ENCODE results near the gene BLVRA. TPM values are rescaled to one million over a fixed set of nuclear protein-coding genes. Genes with fewer than 3 reads are reported as not detected.
A peak's percentile ranks its signal among the peaks of the same experiment; 100 is the strongest.

The BLVRA gene
- total RNA-seq, 4 donors from 2014 or later = 25.4 to 38.9 (median 32.1) TPM

DNA sequence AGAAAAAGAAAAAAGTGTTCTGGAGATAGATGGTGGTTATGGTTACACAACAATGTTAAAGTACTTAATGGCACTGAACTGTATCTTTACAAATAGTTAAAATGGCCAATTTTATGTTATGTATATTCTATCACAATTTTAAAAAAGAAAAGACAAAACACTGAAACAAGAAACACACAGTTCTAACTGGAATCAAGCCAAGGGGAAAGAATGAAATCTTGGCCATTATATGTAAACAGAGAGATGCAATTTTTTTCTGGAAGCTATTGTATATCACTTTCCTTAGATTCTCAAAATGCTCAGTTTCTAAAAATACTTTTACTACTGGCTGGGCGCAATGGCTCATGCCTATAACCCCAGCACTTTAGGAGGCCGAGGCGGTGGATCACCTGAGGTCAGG, 33.2 kb upstream of the BLVRA start:
- no peak overlapping the region for H3K4me3 ChIP-seq (ENCODE audit: low read depth, poor library complexity, severe bottlenecking)
- 93% methylated on average over 3 of the region's 3 CpGs for WGBS, 2 donors
- no peak for DNase-seq (ENCODE audit: low spot score in 2 of 2)
- intact Hi-C loops (cut with DNase I; ENCODE audit: low total_unique reads) = no loop called here
- no peak for TF ChIP-seq POLR2A (IDR thresholded peaks at IDR 0.05)
- TF ChIP-seq CTCF (IDR thresholded peaks at IDR 0.05) = no peak

DNA sequence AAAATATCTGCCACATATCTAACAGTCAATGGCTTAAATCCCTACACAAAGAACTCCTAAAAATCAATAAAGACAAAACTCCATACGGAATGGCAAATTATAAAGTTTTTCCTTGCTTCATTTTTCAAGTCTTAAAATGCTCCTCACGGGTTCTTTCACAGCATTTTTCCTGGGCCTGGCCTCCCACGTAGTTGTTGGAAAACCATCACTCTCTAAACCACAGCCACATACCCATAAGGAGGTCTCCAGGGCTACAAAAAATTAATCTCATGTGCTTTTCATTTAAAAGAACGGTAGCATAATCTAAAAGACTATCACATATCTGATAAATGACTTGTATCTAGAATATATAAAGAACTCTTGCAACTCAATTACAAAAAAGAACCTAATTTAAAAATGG, 32.0 kb upstream of the BLVRA start:
- TF ChIP-seq CTCF (IDR thresholded peaks at IDR 0.05) (no peak), POLR2A (IDR thresholded peaks at IDR 0.05) (no peak)
- H3K4me3 ChIP-seq (ENCODE audit: low read depth, poor library complexity, severe bottlenecking) = no peak overlapping the region
- no peak for DNase-seq (ENCODE audit: low spot score in 2 of 2)
- intact Hi-C loops (cut with DNase I; ENCODE audit: low total_unique reads) = no loop called here
- WGBS, 2 donors = 55 to 65% methylated on average over 4 of the region's 4 CpGs

DNA sequence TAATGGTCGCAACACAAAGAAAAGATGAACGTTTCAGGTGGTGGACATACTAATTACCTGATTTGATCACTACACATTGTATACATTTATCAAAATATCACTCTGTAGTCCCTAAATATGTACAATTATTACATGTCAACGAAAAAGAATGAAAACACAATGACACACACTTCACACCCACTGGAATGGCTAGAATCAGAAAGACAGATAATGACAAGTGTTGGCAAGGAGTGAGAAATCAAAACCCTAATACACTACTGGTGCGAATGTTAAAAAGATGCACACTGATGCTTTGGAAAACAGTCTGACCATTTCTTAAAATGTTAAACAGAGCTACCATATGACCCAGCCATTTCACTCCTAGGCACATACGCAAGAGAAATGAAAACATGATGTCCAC, 31.5 kb upstream of the BLVRA start:
- TF ChIP-seq CTCF (IDR thresholded peaks at IDR 0.05) (no peak), POLR2A (IDR thresholded peaks at IDR 0.05) (no peak)
- intact Hi-C loops (cut with DNase I; ENCODE audit: low total_unique reads) = no loop called here
- no peak overlapping the region for H3K4me3 ChIP-seq (ENCODE audit: low read depth, poor library complexity, severe bottlenecking)
- DNase-seq (ENCODE audit: low spot score in 2 of 2) = no peak
- WGBS, 2 donors = 82 to 89% methylated on average over 5 of the region's 5 CpGs

GRCh38 chr7:43727494-43727893, 31.0 kb upstream of the BLVRA start:
- no peak overlapping the region for H3K4me3 ChIP-seq (ENCODE audit: low read depth, poor library complexity, severe bottlenecking)
- 53 to 72% methylated on average over 1 of the region's 1 CpG for WGBS, 2 donors
- TF ChIP-seq POLR2A (IDR thresholded peaks at IDR 0.05) (no peak), CTCF (IDR thresholded peaks at IDR 0.05) (no peak)
- intact Hi-C loops (cut with DNase I; ENCODE audit: low total_unique reads) = no loop called here
- DNase-seq (ENCODE audit: low spot score in 2 of 2) = no peak

GRCh38 chr7:43729214-43729923, 29.1 kb upstream of the BLVRA start, which contains the start of gene COA1:
Gene COA1, minus strand, starts transcription at chr7:43729523. Its CDS starts 80,909 bp downstream, at chr7:43648614.
- WGBS, 2 donors = 0 to 1% methylated on average over 51 to 66 of the region's 66 CpGs

More at GRCh38 chr7:43729214-43729923, 29.1 kb upstream of the BLVRA start, which contains the start of gene COA1:
- TF ChIP-seq POLR2A (IDR thresholded peaks at IDR 0.05) (no peak), CTCF (IDR thresholded peaks at IDR 0.05) (no peak)
- intact Hi-C loops (cut with DNase I; ENCODE audit: low total_unique reads) = no loop called here
- peak; percentile 79 to 96 for DNase-seq (ENCODE audit: low spot score in 2 of 2)
- peak within 1 kb of the TSS; percentile 74 for H3K4me3 ChIP-seq (ENCODE audit: low read depth, poor library complexity, severe bottlenecking)

All from lower leg skin (tissue), 4 donors.